GM03348 (cell line): ENCODE measurements around the gene TET1.
"Not testable (repeated sequence)": the region's sequence is repeated elsewhere in the genome, so short reads cannot be mapped to it uniquely, and the experiment has no call there.

ENCODE experiments used
- DNase-seq: peaks from one replicate; pipeline ENCODE4 v3.0.0; 2012; ENCODE audit warnings: low spot score

Gene TET1

GRCh38 chr10:68560186-68560942, at the start of gene TET1:
Gene TET1 (plus strand): TSS chr10:68560337. CDS start chr10:68572339, 12,002 bp downstream.
- DNase-seq = peak; percentile 75

DNA sequence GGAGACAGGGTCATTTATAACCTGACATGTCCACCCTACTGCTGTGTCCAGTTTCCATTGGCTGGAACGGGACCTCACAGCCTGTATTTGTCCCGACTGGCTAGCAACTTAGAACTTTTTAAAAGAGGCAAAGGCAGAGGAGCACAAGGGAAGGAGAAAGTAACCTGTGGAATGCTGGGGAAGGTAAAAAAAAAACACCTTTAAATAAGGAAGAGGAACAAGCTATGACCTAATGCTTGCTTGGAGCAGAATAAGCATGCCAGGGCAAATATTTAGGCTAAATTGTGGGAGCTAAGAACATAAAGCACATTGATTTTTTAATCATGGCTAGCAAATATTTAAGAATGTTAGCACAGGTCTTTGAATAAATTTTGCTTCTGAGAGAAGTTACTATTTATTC, 43.9 kb upstream of the TET1 start:
- DNase-seq = not testable (repeated sequence)

- peak; percentile 45 for DNase-seq
Measured at GRCh38 chr10:68516766-68517165, 43.4 kb upstream of the TET1 start.

- no peak for DNase-seq
Measured at GRCh38 chr10:68517188-68517587, 42.9 kb upstream of the TET1 start.

- not testable (repeated sequence) for DNase-seq
Measured at GRCh38 chr10:68518609-68519008, 41.5 kb upstream of the TET1 start.

GRCh38 chr10:68525490-68526038, 34.6 kb upstream of the TET1 start:
- not testable (repeated sequence) for DNase-seq

DNA sequence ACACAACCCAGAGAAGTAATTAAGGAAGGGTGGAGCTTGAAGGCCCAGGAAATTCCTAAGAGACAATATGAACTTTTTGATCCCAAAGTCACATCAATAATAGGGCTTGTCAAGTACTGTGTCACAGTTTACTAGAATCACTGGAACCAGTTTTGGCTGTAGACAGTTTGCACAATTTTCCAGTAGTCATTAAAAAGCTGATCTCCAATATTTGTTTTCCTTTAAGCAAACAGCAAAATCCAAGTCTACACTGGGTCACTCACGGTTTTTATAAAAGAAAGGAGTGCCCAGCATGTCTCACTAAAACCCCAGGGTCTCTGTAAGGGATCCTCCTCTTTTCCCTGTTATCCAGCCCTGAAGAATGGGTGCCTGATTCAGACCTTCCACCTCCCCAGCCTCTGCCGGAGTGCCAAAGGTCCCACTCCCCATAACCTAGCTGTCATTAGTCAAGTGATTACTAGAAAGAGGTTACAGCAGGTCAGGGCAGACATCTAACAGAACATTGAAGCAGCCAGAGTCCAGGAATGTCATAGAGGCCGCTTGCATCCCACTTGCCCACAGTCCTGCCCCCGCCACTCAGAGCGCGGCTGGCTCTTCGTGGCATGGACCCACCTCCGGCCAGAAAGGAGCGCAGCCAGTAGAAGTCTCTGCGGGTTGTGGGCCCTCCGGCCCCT, 33.4 kb upstream of the TET1 start:
- no peak for DNase-seq

DNA sequence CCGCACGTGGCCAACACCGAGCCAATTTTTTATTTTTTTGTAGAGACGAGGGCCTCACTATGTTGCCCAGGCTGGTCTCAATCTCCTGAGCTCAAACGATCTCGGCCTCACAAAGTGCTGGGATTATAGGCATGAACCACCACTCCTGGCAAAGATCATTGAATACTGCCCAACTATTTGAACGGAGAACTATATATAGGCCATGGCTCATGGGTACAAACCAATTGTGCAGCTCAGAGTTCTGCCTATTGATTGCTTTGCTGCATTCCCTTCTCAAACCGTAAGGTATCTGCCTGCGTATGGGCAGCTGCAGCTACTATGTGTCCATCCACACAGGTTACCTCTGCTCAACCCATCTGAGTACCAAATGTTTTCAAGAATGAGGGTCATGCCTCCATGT, 23.2 kb upstream of the TET1 start:
- DNase-seq = no peak

DNA sequence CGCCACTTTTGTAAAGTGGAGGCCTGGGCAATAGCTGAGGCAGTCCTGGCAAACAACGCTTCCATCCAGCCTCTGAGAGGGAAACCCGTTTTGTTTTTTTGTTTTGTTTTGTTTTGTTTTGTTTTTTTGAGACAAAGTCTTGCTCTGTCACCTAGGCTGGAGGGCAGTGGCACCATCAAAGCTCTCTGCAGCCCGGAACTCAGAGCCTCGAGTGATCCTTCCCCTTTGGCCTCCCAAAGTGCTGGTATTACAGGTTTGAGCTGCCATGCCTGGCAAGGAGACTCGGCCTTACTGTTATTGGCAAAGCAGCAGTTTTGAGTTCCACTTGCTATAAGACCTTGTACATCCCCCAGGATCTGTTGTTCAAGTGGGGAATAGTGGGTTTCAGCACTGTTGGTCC, 22.3 kb upstream of the TET1 start:
- no peak for DNase-seq

DNA sequence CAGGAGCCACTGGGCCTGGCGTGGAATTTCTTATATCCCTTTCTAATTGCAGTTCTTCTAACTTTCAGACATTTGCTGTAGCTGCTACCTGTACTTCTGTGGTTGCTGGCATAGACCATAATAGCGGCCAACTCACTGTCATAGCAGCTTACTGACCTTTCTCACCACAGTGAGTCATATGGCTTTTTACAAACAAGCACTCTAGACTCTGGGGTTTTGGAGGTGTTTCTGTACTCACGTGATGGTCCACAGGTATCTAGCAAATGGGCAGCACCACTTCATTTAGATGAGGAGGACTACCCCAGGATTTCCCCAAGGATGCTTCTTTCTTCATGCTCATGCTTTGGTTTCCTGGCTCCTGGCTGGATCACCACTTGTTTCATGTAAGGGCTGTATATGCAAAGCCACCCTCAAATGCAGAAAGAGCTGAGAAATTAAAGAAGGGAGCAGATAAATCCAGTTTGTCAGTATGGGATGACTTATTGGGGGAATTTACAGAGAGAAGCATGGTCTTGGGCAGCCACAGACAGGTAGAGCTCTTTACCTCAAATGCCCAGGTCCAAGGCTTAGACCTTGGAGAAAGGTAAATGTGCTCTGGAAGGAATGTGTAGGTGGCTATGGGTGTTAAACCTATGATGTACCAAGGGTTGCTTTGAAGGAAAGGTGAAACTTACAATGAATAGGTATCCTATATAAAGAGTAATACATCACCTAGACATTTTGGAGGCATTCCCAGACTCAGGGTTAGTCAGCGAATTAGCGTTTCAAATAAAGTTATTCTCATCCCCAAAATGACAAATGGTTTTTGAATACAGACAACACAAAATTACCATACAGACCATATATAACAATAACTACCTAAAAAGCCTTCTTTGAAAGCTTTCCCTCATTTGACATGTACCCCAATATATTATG, 16.9 kb upstream of the TET1 start:
- DNase-seq = peak; percentile 21

DNA sequence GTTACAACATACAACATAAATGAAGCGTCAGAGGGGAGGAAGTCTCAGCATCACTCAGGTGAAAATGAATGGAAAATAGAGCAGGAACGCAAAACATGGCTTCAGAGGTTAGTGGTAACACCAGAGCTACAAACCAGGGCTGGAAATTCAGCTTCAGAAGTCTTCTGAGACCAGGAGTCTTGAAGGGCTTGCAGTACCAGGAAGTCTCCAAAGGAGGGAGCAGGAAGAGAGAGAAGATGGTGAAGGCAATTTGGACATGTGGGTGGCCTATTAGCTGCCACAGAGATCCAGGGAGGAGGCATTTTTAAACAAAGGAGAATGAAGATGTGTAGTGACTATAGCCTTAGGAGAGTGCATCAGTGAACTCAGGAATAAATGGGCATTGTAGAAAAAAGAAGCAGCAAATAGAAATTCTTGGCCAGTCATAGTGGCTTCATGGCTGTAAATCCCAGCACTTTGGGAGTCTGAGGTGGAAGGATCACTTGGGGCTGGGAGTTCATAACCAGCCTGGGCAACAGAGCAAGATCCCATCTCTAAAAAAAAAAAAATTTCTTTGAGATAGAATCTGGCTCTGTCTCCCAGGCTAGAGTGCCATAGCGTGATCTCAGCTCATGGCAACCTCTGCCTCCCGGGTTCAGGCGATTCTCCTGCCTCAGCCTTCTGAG, 9.3 kb upstream of the TET1 start:
- DNase-seq = peak; percentile 87

DNA sequence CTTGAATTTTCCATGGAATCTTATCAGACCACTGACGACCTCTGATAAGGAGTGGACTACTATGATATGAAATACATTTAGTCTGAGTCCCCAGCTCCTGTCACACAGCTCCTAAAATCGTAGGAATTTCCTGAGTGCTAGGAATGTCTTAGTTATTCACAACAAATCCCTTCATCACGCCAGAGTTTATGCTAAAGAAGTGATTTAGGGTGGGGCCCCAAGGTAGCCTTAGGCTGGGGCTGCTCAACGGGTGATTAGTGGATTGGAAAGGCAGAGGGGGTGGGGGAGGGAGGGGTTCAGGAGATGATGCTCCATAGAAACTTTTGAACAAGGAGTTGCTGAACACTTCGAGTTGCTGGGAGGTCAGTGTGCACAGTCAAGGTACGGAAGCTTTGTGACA, 7.0 kb upstream of the TET1 start:
- DNase-seq = no peak

DNA sequence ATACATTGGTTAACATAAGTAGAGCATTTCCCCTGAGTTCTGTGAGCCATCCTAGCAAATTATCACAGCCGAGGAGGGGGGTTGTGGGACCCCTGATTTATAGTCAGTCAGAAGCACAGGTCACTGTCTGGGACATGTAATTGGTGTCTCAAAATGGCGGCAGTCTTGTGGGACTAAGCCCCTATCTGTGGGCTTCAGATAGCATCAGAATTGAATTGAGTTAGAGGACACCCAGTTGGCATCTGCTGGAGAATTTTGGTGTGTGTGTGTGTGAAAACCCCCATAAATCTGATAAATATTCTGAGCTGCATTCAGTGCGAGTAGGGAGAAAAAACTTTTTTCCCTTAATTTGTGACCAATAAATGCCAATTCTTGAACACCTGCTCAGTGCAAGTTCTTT, 6.5 kb upstream of the TET1 start:
- DNase-seq = no peak

DNA sequence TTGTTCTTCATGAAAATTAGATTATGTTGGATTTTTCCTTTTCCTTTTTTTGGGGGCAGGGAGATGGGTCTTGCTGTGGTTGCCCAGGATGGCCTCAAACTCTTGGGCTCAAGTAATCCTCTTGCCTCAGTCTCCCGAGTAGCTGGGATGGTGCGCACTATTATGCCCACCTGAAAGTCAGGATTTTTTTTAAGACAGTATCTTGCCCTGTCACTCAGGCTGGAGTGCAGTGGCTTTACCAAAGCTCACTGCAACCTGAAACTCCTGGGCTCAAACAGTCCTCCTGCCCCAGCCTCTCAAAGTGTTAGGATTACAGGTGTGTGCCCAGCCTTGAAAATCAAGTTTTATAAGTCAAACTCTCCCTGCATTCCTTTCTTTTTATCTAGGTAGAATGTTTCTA, 1.7 kb upstream of the TET1 start:
- no peak for DNase-seq

DNA sequence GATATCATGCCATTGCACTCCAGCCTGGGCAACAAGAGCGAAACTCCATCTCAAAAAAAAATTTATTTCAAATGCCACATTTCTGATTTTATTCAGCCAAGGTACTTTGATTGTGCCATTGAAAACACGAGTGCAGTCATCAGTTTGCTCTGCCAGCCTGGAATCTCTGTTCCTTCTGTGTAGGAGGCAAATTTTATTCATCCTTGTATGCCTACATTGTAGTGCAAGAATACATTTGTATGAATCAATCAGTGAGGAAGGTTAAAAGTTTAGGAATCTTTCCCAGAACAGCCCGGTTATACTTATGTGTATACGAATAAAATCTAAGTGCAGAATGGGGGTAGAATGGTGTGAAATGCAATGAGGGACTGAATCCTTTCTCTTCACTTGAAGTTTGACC, 886 bp upstream of the TET1 start:
- peak; percentile 10 for DNase-seq

DNA sequence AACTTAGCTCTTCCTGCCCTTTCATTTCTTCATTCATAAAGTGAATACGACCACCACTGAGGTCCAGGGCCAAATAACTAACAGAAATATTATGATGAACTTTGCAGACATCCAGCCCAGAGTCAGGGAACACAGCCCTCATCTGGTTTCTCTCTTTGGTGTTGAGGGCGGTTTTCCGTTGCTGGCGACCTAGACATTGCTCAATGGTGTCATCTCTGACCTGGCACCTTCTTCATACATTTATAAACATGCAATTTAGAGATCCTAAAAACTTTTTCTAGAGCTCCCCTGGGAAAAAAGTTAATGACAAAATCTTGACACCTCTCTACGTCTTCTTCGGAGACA, 324 bp upstream of the TET1 start:
- DNase-seq = no peak

GRCh38 chr10:68560943-68561864, 1.1 kb downstream of the TET1 start:
- peak; percentile 61 for DNase-seq

GRCh38 chr10:68561865-68562649, 1.9 kb downstream of the TET1 start:
- peak; percentile 35 for DNase-seq

DNA sequence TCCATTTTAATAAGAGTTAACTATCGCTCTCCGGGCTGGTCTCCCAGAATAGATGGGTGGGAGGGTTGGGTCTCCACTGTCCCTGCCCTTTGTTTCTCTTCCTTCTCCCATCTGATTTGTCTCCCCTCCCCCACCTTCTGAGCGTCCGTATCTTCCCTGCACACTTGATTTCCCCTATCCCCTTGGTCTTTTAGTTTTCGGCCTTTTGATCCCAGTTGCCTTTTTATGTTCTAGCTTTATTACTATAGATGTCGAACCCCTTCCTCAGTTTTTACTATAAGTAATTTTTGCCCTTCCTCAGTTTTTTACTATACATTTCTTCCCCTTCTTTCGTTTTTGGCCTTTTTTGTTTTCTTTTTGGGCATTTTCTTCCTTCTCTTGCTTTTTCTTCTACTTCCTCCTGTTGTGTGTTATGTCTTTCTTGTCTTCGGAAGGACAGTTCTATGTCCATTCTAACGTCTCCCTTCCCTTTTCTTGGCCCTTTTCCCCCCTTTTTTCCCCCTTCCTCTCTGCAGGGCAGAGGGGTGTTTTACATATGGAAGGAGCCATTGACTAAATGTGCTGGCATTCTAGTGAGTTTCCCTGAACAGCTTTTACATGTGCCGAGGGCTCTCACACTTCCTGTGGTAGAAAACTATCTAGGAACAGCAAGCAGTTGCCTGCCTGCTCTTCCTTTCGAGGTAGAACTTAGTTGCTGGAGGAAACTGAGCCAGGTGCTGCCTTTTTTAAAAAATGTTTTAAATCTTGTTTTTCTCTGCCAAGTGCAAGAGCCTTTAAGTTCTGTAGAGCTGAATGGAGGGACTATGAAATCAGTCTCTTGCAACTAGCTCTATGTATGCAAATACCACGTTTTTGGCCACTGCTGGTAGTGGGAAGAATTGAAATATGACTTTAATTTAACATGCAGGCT, 2.8 kb downstream of the TET1 start:
- DNase-seq = peak; percentile 40
